Measurements from ENCODE around the gene ITM2C. TPM values are rescaled to one million over a fixed set of nuclear protein-coding genes. Genes with fewer than 3 reads are reported as not detected.

The ITM2C gene
- polyA plus RNA-seq, 6 donors from 2014 or later: 48.3 to 120 (median 100) TPM

GRCh38 chr2:230863442-230864121 lies 1.2 kb upstream of the ITM2C start:
- no peaks in the 10 kb centered on the region for H3K9me3 Mint-ChIP-seq
- H3K4me3 Mint-ChIP-seq: peak overlapping the region; percentile 44 to 95 (median 92)
- H3K4me1 Mint-ChIP-seq: peaks cover 49 to 57% (median 51%) of the 10 kb centered on the region in 3 donors
- no peaks in the 10 kb centered on the region for H3K36me3 Mint-ChIP-seq
- DNase-seq (no peak), ATAC-seq (ENCODE audit: low read depth in 2 of 2) (no peak)
- peaks cover 0 to 8% (median 0%) of the 10 kb centered on the region in 3 donors for H3K27me3 Mint-ChIP-seq
- peak overlapping the region in 3 of 6 donors; percentile 49 to 65 (median 57) for H3K27ac Mint-ChIP-seq

GRCh38 chr2:230864122-230864604 lies 579 bp upstream of the ITM2C start:
- H3K9me3 Mint-ChIP-seq: no peaks in the 10 kb centered on the region
- H3K27me3 Mint-ChIP-seq: peaks cover 0 to 8% (median 0%) of the 10 kb centered on the region in 3 donors
- peak overlapping the region; percentile 85 to 95 (median 93) for H3K4me3 Mint-ChIP-seq
- no peaks in the 10 kb centered on the region for H3K36me3 Mint-ChIP-seq
- H3K27ac Mint-ChIP-seq: peak overlapping the region; percentile 9 to 98 (median 68)
- ATAC-seq (ENCODE audit: low read depth in 2 of 2) (no peak), DNase-seq (no peak)
- H3K4me1 Mint-ChIP-seq: peaks cover 52 to 61% (median 56%) of the 10 kb centered on the region in 3 donors

- Mint-ChIP-seq H3K27ac (peak overlapping the region in 3 of 6 donors; percentile 70 to 92 (median 80)), H3K4me3 (peak overlapping the region; percentile 85 to 95 (median 92)), H3K9me3 (no peaks in the 10 kb centered on the region), H3K36me3 (no peaks in the 10 kb centered on the region), H3K27me3 (peaks cover 0 to 8% (median 0%) of the 10 kb centered on the region in 3 donors), H3K4me1 (peaks cover 62 to 73% (median 63%) of the 10 kb centered on the region in 3 donors)
- no peak for ATAC-seq (ENCODE audit: low read depth in 2 of 2)
- DNase-seq: no peak
Observed at GRCh38 chr2:230865307-230865765, 594 bp downstream of the ITM2C start.

- H3K27me3 Mint-ChIP-seq: peaks cover 0 to 7% (median 0%) of the 10 kb centered on the region in 3 donors
- H3K27ac Mint-ChIP-seq: peak overlapping the region in 5 of 6 donors; percentile 7 to 93 (median 80)
- DNase-seq (no peak), ATAC-seq (ENCODE audit: low read depth in 2 of 2) (no peak)
- no peaks in the 10 kb centered on the region for H3K36me3 Mint-ChIP-seq
- H3K4me3 Mint-ChIP-seq: peak overlapping the region; percentile 85 to 95 (median 92)
- H3K9me3 Mint-ChIP-seq: no peaks in the 10 kb centered on the region
- peaks cover 68 to 79% (median 69%) of the 10 kb centered on the region in 3 donors for H3K4me1 Mint-ChIP-seq
Observed at GRCh38 chr2:230865766-230866755, 1.3 kb downstream of the ITM2C start.

GRCh38 chr2:230866756-230867523 lies 2.2 kb downstream of the ITM2C start:
- Mint-ChIP-seq H3K9me3 (no peaks in the 10 kb centered on the region), H3K36me3 (no peaks in the 10 kb centered on the region), H3K4me1 (peaks cover 62 to 74% (median 64%) of the 10 kb centered on the region in 3 donors), H3K27ac (peak overlapping the region in 5 of 6 donors; percentile 24 to 93 (median 74)), H3K27me3 (no peaks in the 10 kb centered on the region), H3K4me3 (peak overlapping the region; percentile 7 to 93 (median 88))
- ATAC-seq (ENCODE audit: low read depth in 2 of 2) (peak; percentile 53 to 69), DNase-seq (peak; percentile 62)

- ATAC-seq (ENCODE audit: low read depth in 2 of 2) (no peak), DNase-seq (no peak)
- H3K4me3 Mint-ChIP-seq: peak overlapping the region in 4 of 8 donors; percentile 23 to 61 (median 30)
- no peaks in the 10 kb centered on the region for H3K36me3 Mint-ChIP-seq
- peaks cover 70 to 83% (median 76%) of the 10 kb centered on the region in 3 donors for H3K4me1 Mint-ChIP-seq
- no peaks in the 10 kb centered on the region for H3K9me3 Mint-ChIP-seq
- no peaks in the 10 kb centered on the region for H3K27me3 Mint-ChIP-seq
- peak overlapping the region in 3 of 6 donors; percentile 47 to 72 (median 61) for H3K27ac Mint-ChIP-seq
Observed at GRCh38 chr2:230868161-230868946, 3.6 kb downstream of the ITM2C start.

- peak overlapping the region in 3 of 6 donors; percentile 78 to 82 (median 82) for H3K27ac Mint-ChIP-seq
- H3K27me3 Mint-ChIP-seq: no peaks in the 10 kb centered on the region
- ATAC-seq (ENCODE audit: low read depth in 2 of 2) (no peak), DNase-seq (no peak)
- H3K36me3 Mint-ChIP-seq: no peaks in the 10 kb centered on the region
- H3K4me3 Mint-ChIP-seq: peak overlapping the region in 5 of 8 donors; percentile 12 to 83 (median 56)
- no peaks in the 10 kb centered on the region for H3K9me3 Mint-ChIP-seq
- peaks cover 71 to 84% (median 77%) of the 10 kb centered on the region in 3 donors for H3K4me1 Mint-ChIP-seq
Observed at GRCh38 chr2:230868947-230869913, 4.5 kb downstream of the ITM2C start.

- Mint-ChIP-seq H3K4me3 (peak overlapping the region; percentile 22 to 83 (median 58)), H3K27me3 (no peaks in the 10 kb centered on the region), H3K27ac (peak overlapping the region in 4 of 6 donors; percentile 81 to 82 (median 82)), H3K9me3 (no peaks in the 10 kb centered on the region), H3K4me1 (peaks cover 71 to 82% (median 81%) of the 10 kb centered on the region in 3 donors), H3K36me3 (no peaks in the 10 kb centered on the region)
- no peak for ATAC-seq (ENCODE audit: low read depth in 2 of 2)
- DNase-seq: no peak
Observed at GRCh38 chr2:230869914-230870543, 5.3 kb downstream of the ITM2C start.

GRCh38 chr2:230870544-230871360 lies 6.0 kb downstream of the ITM2C start:
- Mint-ChIP-seq H3K27me3 (no peaks in the 10 kb centered on the region), H3K4me1 (peaks cover 72 to 80% (median 76%) of the 10 kb centered on the region in 3 donors), H3K27ac (peak overlapping the region in 4 of 6 donors; percentile 51 to 82 (median 82)), H3K4me3 (peak overlapping the region in 6 of 8 donors; percentile 40 to 69 (median 50)), H3K9me3 (no peaks in the 10 kb centered on the region), H3K36me3 (no peaks in the 10 kb centered on the region)
- DNase-seq (no peak), ATAC-seq (ENCODE audit: low read depth in 2 of 2) (no peak)

Measured in naive B cell (primary cell).